ENCODE results near the gene GNB1. TPM values are rescaled to one million over a fixed set of nuclear protein-coding genes. Genes with fewer than 3 reads are reported as not detected.
A peak's percentile ranks its signal among the peaks of the same experiment; 100 is the strongest.

The GNB1 gene
- total RNA-seq, 4 donors from 2014 or later: 54.3 to 102 (median 74.7) TPM

DNA sequence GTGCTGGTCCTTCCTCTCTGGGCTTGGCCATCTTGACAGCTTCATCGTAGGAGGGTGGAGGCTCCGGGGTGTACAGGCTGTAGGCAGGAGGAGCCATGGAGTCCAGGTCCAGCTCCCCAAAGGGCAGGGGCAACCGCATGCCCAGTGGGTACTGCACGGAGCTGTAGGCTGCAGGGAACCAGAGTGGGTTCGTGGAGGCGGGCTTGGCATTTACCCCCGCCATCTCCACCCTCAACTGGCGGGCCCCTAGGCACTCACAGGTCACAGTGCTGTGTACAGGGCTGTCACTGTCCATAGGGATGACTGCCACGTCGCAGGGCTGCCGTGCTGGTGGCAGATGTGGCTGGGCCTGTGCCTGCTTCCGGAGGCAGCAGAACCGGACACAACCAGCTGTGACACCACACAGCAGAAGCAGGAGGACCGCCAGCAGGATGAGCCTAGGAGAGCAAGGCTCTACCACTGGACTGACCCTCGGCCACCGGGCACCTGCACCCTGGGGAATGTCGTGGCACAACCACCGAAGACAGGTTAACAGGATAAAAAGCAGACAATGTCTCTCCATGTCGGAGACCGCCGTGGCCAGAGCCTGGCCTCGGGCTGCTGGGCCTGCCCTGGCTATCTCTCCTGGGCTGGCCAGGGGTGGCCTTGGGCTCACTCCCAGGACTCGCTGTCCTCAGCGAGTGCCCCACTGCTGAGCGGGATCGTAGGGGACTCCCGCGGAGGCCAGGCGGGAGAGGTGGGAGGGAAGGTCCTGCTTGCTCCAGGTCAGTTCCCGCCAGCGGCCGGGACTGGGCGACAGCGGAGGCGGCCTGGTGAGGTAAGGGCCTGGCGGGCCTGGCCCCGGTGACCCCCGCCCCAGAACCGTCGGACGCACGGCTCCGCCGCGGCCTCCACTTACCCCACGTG lies 27.4 kb upstream of the GNB1 start:
- H3K27ac ChIP-seq: peak overlapping the region; percentile 44 to 79 (median 73)
- 45% methylated on average over 10 of the region's 46 CpGs; no CpG with 5 or more reads in 1 of the 2 donors for WGBS, 2 donors
- H3K27me3 ChIP-seq: peaks cover 0 to 5% (median 0%) of the 10 kb centered on the region in 4 donors
- H3K4me3 ChIP-seq: peak overlapping the region; percentile 43 to 75 (median 51)
- H3K4me1 ChIP-seq: peaks cover 11 to 51% (median 14%) of the 10 kb centered on the region in 3 donors
- no peaks in the 10 kb centered on the region for H3K36me3 ChIP-seq
- no peak for DNase-seq
- TF ChIP-seq POLR2A (IDR thresholded peaks at IDR 0.05) (no peak), CTCF (IDR thresholded peaks at IDR 0.05) (no peak)
- intact Hi-C loops (cut with DNase I): no loop called here
- no peaks in the 10 kb centered on the region for H3K9me3 ChIP-seq

GRCh38 chr1:1917304-1917976 lies 26.6 kb upstream of the GNB1 start:
- Histone ChIP-seq H3K9me3 (no peaks in the 10 kb centered on the region), H3K27ac (no peak overlapping the region), H3K27me3 (peaks cover 0 to 5% (median 0%) of the 10 kb centered on the region in 4 donors), H3K36me3 (no peaks in the 10 kb centered on the region), H3K4me1 (peaks cover 11 to 51% (median 14%) of the 10 kb centered on the region in 3 donors), H3K4me3 (no peak overlapping the region)
- intact Hi-C loops (cut with DNase I): no loop called here
- no peak for DNase-seq
- TF ChIP-seq POLR2A (IDR thresholded peaks at IDR 0.05) (no peak), CTCF (IDR thresholded peaks at IDR 0.05) (no peak)
- 100% methylated on average over 2 of the region's 14 CpGs; no CpG with 5 or more reads in 1 of the 2 donors for WGBS, 2 donors

GRCh38 chr1:1916851-1917251 lies 26.0 kb upstream of the GNB1 start:
- Histone ChIP-seq H3K4me3 (no peak overlapping the region), H3K27ac (no peak overlapping the region), H3K27me3 (peaks cover 0 to 5% (median 0%) of the 10 kb centered on the region in 4 donors), H3K4me1 (peaks cover 11 to 51% (median 14%) of the 10 kb centered on the region in 3 donors), H3K9me3 (no peaks in the 10 kb centered on the region), H3K36me3 (no peaks in the 10 kb centered on the region)
- no peak for TF ChIP-seq POLR2A (IDR thresholded peaks at IDR 0.05)
- no peak for TF ChIP-seq CTCF (IDR thresholded peaks at IDR 0.05)
- DNase-seq: no peak
- intact Hi-C loops (cut with DNase I): no loop called here
- 74 to 80% methylated on average over 11 to 14 of the region's 19 CpGs for WGBS, 2 donors

DNA sequence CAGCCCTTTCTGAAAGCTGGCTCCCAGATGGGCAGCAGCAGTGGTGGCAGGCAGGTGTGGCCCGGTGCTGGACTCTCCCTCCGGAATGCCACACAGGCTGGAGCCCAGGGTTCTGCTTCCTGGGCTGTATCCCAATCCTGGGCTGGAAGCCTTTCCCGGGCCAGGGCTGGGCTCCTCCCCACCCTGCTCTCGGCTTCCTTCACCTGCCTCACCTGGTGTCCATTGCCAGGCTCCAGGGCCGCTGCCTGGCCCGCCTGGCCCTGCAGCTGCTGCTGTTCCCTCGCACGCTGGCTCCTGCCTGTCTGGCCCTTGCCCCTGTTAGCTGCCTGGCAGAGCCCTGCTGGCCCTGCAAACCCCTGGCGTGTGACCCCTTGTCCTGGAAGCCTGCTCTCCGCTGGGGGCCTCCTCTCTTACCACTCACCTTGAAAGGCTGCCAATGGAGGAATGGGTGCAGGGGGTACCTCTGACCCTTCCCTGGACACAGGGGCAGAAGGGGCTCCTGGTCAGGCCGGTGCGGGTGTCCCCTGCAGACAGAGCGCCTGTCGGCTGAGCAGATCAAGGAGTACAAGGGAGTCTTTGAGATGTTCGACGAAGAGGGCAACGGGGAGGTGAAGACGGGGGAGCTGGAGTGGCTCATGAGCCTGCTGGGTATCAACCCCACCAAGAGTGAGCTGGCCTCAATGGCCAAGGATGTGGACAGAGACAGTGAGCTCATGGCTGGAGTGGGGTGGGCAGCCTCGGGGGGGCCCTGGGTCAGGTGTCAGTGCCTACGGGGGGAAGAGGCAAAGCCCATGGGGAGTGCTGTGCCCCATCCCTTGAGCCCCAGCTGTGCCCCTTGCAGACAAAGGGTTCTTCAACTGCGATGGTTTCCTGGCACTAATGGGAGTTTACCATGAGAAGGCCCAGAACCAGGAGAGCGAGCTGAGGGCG lies 25.3 kb upstream of the GNB1 start:
- intact Hi-C loops (cut with DNase I): no loop called here
- Histone ChIP-seq H3K4me1 (peaks cover 11 to 51% (median 14%) of the 10 kb centered on the region in 3 donors), H3K27me3 (peaks cover 0 to 5% (median 0%) of the 10 kb centered on the region in 4 donors), H3K4me3 (no peak overlapping the region), H3K9me3 (no peaks in the 10 kb centered on the region), H3K27ac (peak overlapping the region in 1 of 4 donors; percentile 3), H3K36me3 (no peaks in the 10 kb centered on the region)
- WGBS, 2 donors: 65 to 73% methylated on average over 5 to 14 of the region's 23 CpGs
- TF ChIP-seq POLR2A (IDR thresholded peaks at IDR 0.05) (no peak), CTCF (IDR thresholded peaks at IDR 0.05) (no peak)
- DNase-seq: no peak
